ENCODE data around the gene PCBP2.

DNA sequence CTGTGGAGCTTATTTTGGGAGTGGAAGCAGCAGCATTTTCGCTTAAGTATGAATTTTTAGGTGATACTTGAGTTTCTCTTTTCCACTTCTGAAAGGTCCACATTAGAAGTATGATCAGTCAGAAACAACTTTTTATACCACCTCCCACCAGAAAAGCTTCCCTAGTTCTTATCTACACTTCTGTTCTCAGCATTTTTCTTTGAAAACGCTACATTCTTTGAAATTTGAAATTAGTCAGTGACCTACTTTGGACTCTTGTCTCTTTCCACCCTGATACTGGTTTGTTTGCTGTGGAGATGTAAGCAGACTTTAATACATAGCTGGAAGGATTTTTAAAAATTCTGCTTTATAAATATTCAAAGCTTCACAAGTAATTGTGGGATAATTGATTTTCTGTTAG, 22.2 kb downstream of the PCBP2 start:
- no peak for TF ChIP-seq EP300 (IDR thresholded peaks at IDR 0.05)
- TF ChIP-seq POLR2A (IDR thresholded peaks at IDR 0.05; ENCODE audit: low read depth) = no peak
- TF ChIP-seq, protein P1, sequence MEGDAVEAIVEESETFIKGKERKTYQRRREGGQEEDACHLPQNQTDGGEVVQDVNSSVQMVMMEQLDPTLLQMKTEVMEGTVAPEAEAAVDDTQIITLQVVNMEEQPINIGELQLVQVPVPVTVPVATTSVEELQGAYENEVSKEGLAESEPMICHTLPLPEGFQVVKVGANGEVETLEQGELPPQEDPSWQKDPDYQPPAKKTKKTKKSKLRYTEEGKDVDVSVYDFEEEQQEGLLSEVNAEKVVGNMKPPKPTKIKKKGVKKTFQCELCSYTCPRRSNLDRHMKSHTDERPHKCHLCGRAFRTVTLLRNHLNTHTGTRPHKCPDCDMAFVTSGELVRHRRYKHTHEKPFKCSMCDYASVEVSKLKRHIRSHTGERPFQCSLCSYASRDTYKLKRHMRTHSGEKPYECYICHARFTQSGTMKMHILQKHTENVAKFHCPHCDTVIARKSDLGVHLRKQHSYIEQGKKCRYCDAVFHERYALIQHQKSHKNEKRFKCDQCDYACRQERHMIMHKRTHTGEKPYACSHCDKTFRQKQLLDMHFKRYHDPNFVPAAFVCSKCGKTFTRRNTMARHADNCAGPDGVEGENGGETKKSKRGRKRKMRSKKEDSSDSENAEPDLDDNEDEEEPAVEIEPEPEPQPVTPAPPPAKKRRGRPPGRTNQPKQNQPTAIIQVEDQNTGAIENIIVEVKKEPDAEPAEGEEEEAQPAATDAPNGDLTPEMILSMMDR (IDR thresholded peaks at IDR 0.05) = no peak
- TF ChIP-seq POLR2AphosphoS5 (IDR thresholded peaks at IDR 0.05) = no peak

Data from esophagus muscularis mucosa (tissue), 4 donors.